Activated CD8-positive, alpha-beta T cell treated with anti-CD3 and anti-CD28 coated beads for 36 hours (primary cell): Measurements from ENCODE around the gene DDA1. TPM values are rescaled to one million over a fixed set of nuclear protein-coding genes. Genes with fewer than 3 reads are reported as not detected.

Experiments used
- ATAC-seq: fragments of 200-7000 bp; cut with Tn5 transposase; one replicate; pipeline ENCODE4 v1.10.0; 2021; ENCODE audit warnings: mild to moderate bottlenecking, moderate library complexity
- CTCF ChIA-PET: fragments of 350-600 bp; sonication (Branson Sonifier 250); formaldehyde crosslinking; loops from one replicate; lab custom pipeline; 2021; ENCODE audit warnings: antibody characterized with exemption; lab: Charles Lee
- POLR2A ChIA-PET: fragments of 350-600 bp; sonication (Branson Sonifier 250); formaldehyde crosslinking; loops from one replicate; lab custom pipeline; 2021; ENCODE audit warnings: antibody characterized with exemption; lab: Charles Lee
- DNase-seq: peaks from one replicate; pipeline ENCODE4 v3.0.0-alpha.2; 2020
- H3K27ac Mint-ChIP-seq: one replicate; pipeline ENCODE4 v1.8.0; 2021; ENCODE audit warnings: mild to moderate bottlenecking, mixed read lengths
- H3K27me3 Mint-ChIP-seq: one replicate; pipeline ENCODE4 v1.8.0; 2021; ENCODE audit warnings: mixed read lengths
- H3K36me3 Mint-ChIP-seq: one replicate; pipeline ENCODE4 v1.8.0; 2021; ENCODE audit warnings: low read depth, mixed read lengths
- H3K4me1 Mint-ChIP-seq: one replicate; pipeline ENCODE4 v1.8.0; 2021; ENCODE audit warnings: low read depth, mixed read lengths
- H3K4me3 Mint-ChIP-seq: one replicate; pipeline ENCODE4 v1.8.0; 2021; ENCODE audit warnings: mild to moderate bottlenecking, moderate library complexity, mixed read lengths
- H3K9me3 Mint-ChIP-seq: one replicate; pipeline ENCODE4 v1.8.0; 2021; ENCODE audit warnings: mixed read lengths
- intact Hi-C: fragments of 100-400 bp; cut with micrococcal nuclease; formaldehyde crosslinking; loops from one replicate; pipeline ENCODE4 v1.10.0; 2022
- total RNA-seq, 2 experiments: library from RNA; stranded (reverse); gene quantifications; one replicate each; pipeline ENCODE4 v1.2.3, GENCODE V29; 2021
- TF ChIP-seq, protein P1 (sequence below): fragments of 200-600 bp; IDR thresholded peaks from one replicate; pipeline ENCODE4 v1.8.0; 2022; ENCODE audit warnings: antibody characterized with exemption, mild to moderate bottlenecking

DDA1 gene
- total RNA-seq, 2 experiments from 2014 or later = 25.4 to 33.2 TPM

DNA sequence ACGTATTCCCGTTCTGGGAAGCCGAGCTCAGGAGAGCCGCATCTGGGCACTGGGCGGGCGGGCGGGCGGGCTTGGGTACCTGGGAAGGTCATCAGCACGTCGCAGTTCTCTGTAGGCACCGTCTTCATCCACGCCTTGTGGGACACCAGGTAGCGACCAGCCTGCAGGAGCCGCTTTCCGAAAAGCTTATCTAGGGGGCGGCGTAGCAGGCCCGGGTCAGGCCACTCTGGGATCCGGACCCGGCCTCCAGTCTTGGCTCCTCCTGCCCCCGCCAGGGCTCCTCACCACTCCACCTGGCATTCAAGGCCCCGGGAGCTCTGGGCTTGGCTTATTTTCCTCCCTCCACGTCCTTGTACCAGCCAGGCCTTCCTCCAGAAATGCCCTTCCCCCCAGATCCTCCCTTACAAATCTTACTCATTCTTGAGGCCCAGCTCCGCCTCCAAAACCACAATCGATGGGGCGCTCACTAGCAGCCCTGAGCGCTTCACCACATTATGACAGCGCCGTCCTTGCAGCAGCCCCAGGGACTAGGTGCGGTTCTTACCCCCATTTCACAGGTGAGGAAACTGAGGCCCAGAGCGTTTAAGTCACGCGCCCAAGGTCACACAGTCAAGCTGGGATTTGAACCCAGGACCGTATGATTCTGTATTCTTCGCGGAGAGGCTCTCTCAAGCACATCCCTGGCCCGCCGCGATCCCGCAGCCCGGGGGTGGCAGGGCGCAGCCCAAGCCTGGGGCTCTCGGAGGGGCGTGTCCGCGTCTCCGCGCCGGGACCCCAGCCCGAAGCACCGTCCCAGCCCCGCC is 24.4 kb downstream of the DDA1 start:
- DNase-seq (peak; percentile 93), ATAC-seq (peak; percentile 31)
- Mint-ChIP-seq H3K27me3 (no peaks in the 10 kb centered on the region), H3K9me3 (no peaks in the 10 kb centered on the region), H3K27ac (peak overlapping the region; percentile 8), H3K4me1 (peaks cover 34% of the 10 kb centered on the region), H3K36me3 (peaks cover 1% of the 10 kb centered on the region), H3K4me3 (peak overlapping the region; percentile 67)
- TF ChIP-seq, protein P1, sequence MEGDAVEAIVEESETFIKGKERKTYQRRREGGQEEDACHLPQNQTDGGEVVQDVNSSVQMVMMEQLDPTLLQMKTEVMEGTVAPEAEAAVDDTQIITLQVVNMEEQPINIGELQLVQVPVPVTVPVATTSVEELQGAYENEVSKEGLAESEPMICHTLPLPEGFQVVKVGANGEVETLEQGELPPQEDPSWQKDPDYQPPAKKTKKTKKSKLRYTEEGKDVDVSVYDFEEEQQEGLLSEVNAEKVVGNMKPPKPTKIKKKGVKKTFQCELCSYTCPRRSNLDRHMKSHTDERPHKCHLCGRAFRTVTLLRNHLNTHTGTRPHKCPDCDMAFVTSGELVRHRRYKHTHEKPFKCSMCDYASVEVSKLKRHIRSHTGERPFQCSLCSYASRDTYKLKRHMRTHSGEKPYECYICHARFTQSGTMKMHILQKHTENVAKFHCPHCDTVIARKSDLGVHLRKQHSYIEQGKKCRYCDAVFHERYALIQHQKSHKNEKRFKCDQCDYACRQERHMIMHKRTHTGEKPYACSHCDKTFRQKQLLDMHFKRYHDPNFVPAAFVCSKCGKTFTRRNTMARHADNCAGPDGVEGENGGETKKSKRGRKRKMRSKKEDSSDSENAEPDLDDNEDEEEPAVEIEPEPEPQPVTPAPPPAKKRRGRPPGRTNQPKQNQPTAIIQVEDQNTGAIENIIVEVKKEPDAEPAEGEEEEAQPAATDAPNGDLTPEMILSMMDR = no peak
- CTCF ChIA-PET = interaction anchor here (0.6 to 1.8 kb wide), 7 partner anchors 12 to 132 kb away, joined by 3 to 7 read pairs (median 3); no protein-coding TSS in a partner anchor
- intact Hi-C loops = no loop called here
- POLR2A ChIA-PET = interaction anchor here (1.0 to 2.3 kb wide), 6 partner anchors 9 to 72 kb away, joined by 3 to 9 read pairs (median 4); partner anchors contain the start of gene DDA1

DNA sequence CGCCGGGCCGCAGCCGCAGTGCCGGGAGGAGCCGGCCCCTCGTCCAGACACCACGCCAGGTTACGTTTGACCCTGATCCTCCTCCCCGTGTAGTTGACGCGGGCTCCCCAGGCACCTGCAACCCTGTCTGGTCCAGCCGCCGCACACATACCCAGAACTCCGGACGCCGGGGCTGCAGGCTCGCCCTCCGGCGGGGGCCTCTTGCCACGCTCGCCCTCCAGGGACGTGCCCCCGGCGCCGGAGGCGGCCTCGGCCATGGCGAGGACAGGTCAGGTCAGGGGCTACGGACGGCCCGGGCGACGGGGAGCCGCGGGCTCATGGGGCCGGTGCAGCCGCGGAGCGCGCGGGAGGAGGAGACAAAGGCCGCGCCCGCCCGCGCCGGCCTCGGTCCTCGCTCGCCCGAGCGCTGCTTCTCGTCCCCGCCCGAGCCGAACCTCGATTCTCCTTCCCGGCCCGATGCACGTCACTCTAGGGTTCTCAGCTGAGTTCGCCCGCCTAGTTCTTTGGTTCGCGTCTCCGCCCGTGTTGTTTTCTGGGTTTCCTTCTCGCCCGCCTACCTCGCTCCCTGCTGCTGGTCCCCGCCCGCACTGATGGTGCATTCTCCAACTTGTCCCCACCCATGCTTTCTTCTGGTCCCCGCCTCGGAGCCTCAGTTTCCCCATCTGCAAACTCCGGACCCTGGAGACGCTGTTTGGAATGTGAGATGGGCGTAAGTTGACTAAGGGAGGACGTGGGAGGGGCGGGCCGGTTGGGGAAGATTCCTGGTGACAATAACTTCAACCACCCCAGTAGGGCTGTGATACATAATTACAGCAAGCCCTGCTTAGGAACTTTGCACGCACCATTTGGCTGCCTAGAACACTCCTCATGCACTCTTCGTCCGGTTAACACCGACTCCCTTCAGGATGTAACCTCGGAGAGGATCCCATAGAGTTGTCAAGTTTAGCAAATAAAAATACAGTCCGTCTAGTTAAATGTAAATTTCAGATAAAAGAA is 25.3 kb downstream of the DDA1 start, which contains the start of gene ANO8:
Gene ANO8, minus strand, starts transcription at position 442 of the 996 bp plus-strand sequence. Its CDS starts 185 bp downstream, at position 257.
- Mint-ChIP-seq H3K36me3 (peaks cover 7% of the 10 kb centered on the region), H3K4me1 (peaks cover 38% of the 10 kb centered on the region), H3K27me3 (no peaks in the 10 kb centered on the region), H3K4me3 (peak within 1 kb of the TSS; percentile 80), H3K9me3 (no peaks in the 10 kb centered on the region), H3K27ac (peak within 1 kb of the TSS; percentile 55)
- ChIA-PET POLR2A (interaction anchor here (0.8 to 2.3 kb wide), 7 partner anchors 10 to 71 kb away, joined by 3 to 9 read pairs (median 4); partner anchors contain the start of genes BST2 and DDA1), CTCF (interaction anchor here (0.6 to 2.2 kb wide), 9 partner anchors 11 to 127 kb away, joined by 3 to 8 read pairs (median 3); partner anchors contain the start of gene DDA1)
- ATAC-seq (peak; percentile 53), DNase-seq (peak; percentile 97)
- TF ChIP-seq, protein P1 = no peak
- intact Hi-C loops = no loop called here

DNA sequence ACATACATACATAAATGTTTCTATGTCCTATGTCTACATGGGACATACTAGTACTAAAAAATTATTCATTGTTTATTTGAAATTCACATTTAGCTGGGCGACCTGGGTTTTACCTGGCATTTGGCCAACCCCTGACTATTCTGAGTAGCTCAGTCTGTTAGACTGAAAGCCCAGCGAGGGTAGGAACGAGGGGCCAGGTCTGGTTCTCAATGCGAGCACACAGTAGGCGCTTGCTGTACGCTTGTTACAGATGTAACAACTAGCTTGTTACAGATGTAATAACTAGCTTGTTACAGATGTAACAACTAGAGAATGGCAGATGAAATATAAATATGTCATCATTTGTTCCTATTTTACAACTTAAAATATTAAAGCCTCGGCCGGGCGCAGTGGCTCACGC is 26.2 kb downstream of the DDA1 start:
- DNase-seq = no peak
- H3K4me1 Mint-ChIP-seq = peaks cover 37% of the 10 kb centered on the region
- intact Hi-C loops = no loop called here
- H3K27ac Mint-ChIP-seq = no peak overlapping the region
- peak overlapping the region; percentile 47 for H3K4me3 Mint-ChIP-seq
- ATAC-seq = no peak
- CTCF ChIA-PET = interaction anchor here (0.8 to 2.2 kb wide), 6 partner anchors 10 to 56 kb away, joined by 3 to 8 read pairs (median 4); partner anchors contain the start of gene DDA1
- TF ChIP-seq, protein P1 = no peak
- no peaks in the 10 kb centered on the region for H3K9me3 Mint-ChIP-seq
- POLR2A ChIA-PET = interaction anchor here (0.6 to 1.4 kb wide), 4 partner anchors 26 to 130 kb away, joined by 3 to 7 read pairs (median 3); partner anchors contain the start of genes BST2 and DDA1
- H3K27me3 Mint-ChIP-seq = no peaks in the 10 kb centered on the region
- H3K36me3 Mint-ChIP-seq = peaks cover 7% of the 10 kb centered on the region

DNA sequence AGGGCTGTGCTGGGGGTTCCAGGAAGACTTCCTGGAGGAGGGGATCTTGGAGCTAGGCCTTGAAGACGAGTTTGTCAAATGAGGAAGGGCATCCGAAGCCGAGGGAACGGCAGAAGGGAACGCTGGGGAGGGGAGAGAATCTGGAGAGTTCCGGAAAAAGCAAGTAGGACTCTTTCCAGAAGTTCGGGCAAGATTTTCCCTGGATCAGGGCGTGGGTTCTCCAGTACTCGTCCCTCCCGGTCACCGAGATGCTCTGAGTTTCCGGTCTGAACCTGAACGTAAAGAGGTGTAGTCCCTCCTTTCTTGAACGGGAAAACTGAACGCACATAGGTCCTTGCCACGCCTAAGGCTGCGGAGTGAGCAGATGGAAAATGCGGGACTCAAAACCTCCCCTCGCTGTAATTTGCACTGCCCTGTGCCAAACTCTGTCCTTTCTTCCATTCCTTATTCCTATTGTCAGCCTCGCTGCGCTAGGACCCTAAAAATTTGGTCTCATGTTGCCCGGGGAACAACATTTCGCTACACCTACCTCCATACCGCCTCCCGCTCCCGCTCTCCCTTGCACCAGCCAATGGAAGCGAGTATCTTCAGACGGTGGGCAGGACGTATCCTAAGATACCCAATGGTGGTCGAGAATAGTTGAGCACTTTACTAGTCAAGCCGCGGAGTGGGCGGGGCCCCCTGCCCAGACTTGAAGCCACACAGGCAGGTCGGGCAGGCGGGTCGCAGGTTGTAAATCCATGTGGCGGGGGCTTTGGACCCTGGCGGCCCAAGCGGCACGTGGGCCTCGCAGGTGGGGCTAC is 27.7 kb downstream of the DDA1 start, which contains the start of gene GTPBP3:
Gene GTPBP3, plus strand, starts transcription at position 682 of the 803 bp plus-strand sequence. Its CDS starts 59 bp downstream, at position 741.
- Mint-ChIP-seq H3K36me3 (peaks cover 7% of the 10 kb centered on the region), H3K4me3 (peak within 1 kb of the TSS; percentile 94), H3K4me1 (peaks cover 37% of the 10 kb centered on the region), H3K27ac (peak within 1 kb of the TSS; percentile 95), H3K9me3 (no peaks in the 10 kb centered on the region), H3K27me3 (no peaks in the 10 kb centered on the region)
- ChIA-PET CTCF (interaction anchor here (2.2 kb wide), 1 partner anchor 9 kb away, joined by 8 read pairs; no protein-coding TSS in a partner anchor), POLR2A (interaction anchor here (1.0 to 1.8 kb wide), 5 partner anchors 29 to 82 kb away, joined by 3 to 5 read pairs (median 3); partner anchors contain the start of gene MVB12A)
- DNase-seq (peak; percentile 100), ATAC-seq (peak; percentile 90)
- intact Hi-C loops = no loop called here
- TF ChIP-seq, protein P1 = no peak
